GM12874 (cell line): ENCODE measurements around the gene NCKAP5.

Source experiments
- TF ChIP-seq, protein P1 (sequence below): IDR thresholded peaks from 2 replicates; pipeline ENCODE4 v1.5.1; 2011; ENCODE audit warnings: low read depth, mild to moderate bottlenecking, control low read depth, low read length, moderate library complexity; ENCODE audit not compliant: insufficient read depth

Gene NCKAP5

DNA sequence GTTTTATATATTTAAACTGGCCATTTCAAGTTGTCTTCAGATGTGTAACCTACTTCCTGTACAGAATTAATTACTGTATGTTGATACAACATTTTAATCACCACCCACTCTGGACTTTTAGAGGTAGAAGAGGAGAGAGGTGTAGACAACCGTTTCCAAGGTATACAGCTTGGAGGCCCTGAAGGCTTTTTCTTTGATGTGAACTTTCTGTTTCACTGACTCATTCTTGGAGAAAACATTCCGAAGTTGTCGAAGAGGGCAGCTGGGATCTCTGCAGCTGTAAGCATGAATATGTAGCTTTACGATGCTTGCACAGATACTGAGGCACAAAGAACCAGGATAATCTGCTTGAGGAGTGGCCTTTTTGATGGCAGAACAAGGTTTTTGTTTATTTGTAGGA is 137.0 kb downstream of the NCKAP5 start:
- TF ChIP-seq, protein P1, sequence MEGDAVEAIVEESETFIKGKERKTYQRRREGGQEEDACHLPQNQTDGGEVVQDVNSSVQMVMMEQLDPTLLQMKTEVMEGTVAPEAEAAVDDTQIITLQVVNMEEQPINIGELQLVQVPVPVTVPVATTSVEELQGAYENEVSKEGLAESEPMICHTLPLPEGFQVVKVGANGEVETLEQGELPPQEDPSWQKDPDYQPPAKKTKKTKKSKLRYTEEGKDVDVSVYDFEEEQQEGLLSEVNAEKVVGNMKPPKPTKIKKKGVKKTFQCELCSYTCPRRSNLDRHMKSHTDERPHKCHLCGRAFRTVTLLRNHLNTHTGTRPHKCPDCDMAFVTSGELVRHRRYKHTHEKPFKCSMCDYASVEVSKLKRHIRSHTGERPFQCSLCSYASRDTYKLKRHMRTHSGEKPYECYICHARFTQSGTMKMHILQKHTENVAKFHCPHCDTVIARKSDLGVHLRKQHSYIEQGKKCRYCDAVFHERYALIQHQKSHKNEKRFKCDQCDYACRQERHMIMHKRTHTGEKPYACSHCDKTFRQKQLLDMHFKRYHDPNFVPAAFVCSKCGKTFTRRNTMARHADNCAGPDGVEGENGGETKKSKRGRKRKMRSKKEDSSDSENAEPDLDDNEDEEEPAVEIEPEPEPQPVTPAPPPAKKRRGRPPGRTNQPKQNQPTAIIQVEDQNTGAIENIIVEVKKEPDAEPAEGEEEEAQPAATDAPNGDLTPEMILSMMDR: no peak

DNA sequence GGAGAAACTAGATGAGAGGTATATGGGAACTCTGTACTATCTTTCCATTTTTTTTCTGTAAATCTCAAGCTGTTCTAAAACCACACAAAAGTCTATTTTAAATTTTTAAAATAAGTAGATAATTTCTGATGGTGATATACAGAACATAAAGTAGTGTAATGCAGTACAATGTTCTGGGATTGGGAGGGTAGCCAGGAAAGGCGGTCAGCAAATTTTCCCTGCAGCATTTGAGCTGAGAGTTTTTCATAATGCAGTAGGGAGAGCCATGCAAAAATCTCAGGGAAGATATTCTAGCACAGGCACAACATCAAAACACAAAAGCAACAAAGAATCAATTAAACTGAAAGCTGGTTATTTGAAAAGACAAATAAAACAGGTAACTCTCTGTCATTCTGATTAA is 141.5 kb downstream of the NCKAP5 start:
- TF ChIP-seq, protein P1: no peak

DNA sequence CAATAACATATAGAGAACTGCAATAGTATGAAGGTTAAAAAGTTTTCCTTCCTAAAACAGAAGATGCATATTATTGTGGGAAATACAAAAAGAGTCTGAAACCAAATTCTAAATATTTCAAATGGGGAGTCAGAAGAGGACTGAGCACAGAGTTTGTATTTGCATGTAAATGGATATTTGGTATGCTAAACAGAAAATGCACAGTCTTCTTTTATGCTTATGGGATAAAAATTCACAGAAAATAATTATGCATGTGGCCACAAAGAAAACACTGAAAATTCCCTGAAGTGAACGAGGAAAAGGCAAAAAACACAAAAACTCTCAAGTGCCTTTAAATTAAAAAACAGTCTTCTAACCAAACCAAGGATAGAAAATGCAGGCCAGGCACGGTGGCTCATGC is 142.7 kb downstream of the NCKAP5 start:
- TF ChIP-seq, protein P1: no peak

DNA sequence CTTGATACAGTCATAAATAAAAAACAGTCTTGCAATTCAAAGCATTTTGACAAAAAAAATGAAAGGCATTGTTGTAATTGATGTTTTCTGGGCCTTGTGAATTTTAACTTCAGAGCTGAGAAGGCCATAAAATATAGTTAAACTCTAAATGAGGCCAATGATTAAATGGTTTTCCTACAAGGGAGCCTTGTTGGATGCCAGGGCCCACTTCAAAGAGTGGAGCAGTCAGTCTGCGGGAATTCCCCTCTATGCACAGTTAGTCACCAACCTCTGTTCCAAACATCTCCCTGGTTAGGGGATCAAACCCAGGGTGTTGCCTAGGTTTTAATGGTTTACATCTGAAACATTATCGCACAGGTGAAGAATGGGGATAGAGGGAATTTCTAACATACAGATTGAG is 143.4 kb downstream of the NCKAP5 start:
- TF ChIP-seq, protein P1: no peak

GRCh38 chr2:133422931-133423351 is 145.3 kb downstream of the NCKAP5 start:
- TF ChIP-seq, protein P1: no peak

GRCh38 chr2:133421516-133422324 is 146.5 kb downstream of the NCKAP5 start:
- TF ChIP-seq, protein P1: no peak

DNA sequence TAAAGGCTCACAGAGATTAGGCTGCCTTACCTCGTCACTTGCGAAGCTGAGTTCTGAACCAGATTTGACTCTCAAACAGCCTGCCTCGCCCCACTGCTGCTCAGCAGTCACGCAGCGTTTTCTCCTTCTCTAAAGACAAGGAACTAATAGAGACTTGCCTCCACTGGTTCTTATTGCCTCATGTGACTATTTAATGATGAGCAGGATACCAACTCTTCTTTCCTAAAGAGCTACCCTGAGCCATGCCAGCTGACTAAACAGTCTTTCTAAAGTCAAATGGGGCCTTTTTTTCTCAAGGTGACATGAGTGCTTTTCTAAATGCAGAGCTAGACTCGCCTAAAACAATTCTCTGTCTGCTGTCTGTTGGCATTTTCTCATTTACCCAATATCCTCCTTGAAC is 147.5 kb downstream of the NCKAP5 start:
- TF ChIP-seq, protein P1: no peak

DNA sequence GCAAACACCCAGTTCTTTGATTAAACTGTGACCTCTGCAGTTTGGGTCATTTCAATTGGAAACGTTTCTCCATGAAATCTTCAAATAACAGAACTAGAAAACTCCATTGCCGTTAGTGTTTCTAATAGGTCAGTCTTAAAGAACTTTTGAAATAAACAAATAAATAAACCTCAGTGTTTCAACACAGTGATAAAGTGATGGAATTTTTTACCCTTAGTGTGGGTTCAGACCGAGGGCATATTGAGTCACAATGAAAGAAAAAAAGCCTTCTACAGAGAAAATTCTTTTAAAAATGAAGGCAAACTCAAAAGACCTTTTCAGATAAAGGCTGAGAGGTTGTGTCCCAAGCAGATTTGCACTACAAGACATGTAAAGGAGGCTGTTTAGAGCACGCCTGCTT is 149.6 kb downstream of the NCKAP5 start:
- TF ChIP-seq, protein P1: no peak
